ENCODE data around the gene KCNK6.

DNA sequence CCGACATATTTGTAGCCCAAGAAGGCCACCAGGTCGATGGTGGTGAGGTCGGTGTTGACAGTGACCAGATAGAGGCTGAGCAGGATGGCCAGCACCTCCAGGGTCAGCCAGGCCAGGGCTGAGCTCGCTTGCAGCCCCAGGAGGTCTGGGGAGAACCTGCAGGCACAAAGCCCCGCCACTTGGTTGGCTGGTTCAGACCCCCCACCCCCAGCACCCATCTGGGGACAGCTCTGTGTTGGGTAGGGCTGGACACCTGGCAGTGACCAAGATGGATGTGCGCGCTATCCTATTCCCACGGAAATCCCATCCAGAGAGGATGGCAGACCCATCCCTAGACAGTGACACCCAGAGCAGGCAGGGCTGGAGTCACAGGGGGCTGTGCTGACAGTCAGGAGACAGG is 12.0 kb upstream of the KCNK6 start:
- no peak for TF ChIP-seq NR2C2 (IDR thresholded peaks at IDR 0.05; ENCODE audit: borderline replicate concordance, control insufficient read depth, insufficient read length, low read depth)
- no peak for TF ChIP-seq RELA (IDR thresholded peaks at IDR 0.05; ENCODE audit: borderline replicate concordance, partially characterized antibody)
- TF ChIP-seq JUND (IDR thresholded peaks at IDR 0.05; ENCODE audit: low read depth, low read length), result no peak
- no peak for TF ChIP-seq MAX (IDR thresholded peaks at IDR 0.05; ENCODE audit: low read depth, low read length)
- no peak for TF ChIP-seq HCFC1 (IDR thresholded peaks at IDR 0.05; ENCODE audit: low read length)
- TF ChIP-seq POLR2A (IDR thresholded peaks at IDR 0.05; ENCODE audit: low read depth, low read length), result no peak
- no peak for TF ChIP-seq NRF1 (conservative IDR thresholded peaks at IDR 0.05; ENCODE audit: low read depth, low read length)
- no peak for TF ChIP-seq ATF7 (IDR thresholded peaks at IDR 0.05; ENCODE audit: low read depth)
- TF ChIP-seq TAF1 (IDR thresholded peaks at IDR 0.05; ENCODE audit: borderline replicate concordance, low read depth, low read length), result no peak
- no peak for TF ChIP-seq TCF12 (IDR thresholded peaks at IDR 0.05; ENCODE audit: low read depth, low read length)
- no peak for TF ChIP-seq GATAD2B (conservative IDR thresholded peaks at IDR 0.05; ENCODE audit: low read depth)
- TF ChIP-seq SIN3A (IDR thresholded peaks at IDR 0.05; ENCODE audit: low read depth, low read length), result no peak
- TF ChIP-seq ZNF24 (IDR thresholded peaks at IDR 0.05), result no peak
- TF ChIP-seq MXI1 (IDR thresholded peaks at IDR 0.05; ENCODE audit: low read depth, low read length), result no peak
